AG10803 (cell line): ENCODE data around the gene LLGL2.
A peak's percentile ranks its signal among the peaks of the same experiment; 100 is the strongest.

Experiments
- DNase-seq: peaks from one replicate; pipeline ENCODE4 v3.0.0; 2010; ENCODE audit warnings: low read depth
- H3K4me3 ChIP-seq: 2 replicates; pipeline ENCODE4 v1.5.1; 2011; ENCODE audit warnings: mild to moderate bottlenecking, low read length, control low read depth
- TF ChIP-seq, protein P1 (sequence below): conservative IDR thresholded peaks from 2 replicates; pipeline ENCODE4 v1.5.1; 2011; ENCODE audit warnings: mild to moderate bottlenecking, low read length, control low read depth, inconsistent platforms

LLGL2 gene

DNA sequence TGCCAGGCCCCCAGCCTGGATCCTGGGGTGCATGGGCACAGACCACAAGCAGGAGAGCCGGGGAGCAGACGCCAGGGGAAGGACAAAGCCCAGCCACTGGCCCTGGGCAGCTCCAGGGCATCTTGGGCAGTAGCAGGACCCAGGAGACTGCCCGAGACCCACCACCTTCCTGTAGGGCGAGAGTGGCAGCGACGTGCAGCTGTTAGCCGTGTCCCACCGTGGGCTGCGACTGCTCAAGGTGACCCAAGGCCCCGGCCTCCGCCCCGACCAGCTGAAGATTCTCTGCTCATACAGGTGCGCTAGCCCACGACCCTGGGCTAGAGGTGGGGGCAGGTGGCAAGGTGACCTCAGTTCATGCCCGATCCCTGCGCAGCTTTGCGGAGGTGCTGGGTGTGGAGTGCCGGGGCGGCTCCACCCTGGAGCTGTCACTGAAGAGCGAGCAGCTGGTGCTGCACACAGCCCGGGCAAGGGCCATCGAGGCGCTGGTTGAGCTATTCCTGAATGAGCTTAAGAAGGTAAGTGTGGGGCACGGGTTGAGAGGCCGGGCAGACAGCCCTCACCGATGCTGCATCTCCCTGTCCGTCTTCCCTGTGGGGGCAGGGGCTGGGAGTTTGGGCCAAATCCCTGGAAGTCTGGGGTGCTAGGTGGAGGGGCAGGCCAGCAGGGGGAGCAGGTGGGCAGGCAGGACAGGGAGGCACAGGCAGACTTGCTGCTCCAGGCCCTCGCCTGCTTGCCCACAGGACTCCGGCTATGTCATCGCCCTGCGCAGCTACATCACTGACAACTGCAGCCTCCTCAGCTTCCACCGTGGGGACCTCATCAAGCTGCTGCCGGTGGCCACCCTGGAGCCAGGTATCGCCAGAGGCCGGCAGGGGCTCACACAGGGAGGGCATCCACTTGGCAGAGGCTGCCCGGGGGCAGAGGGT is 94.3 kb downstream of the LLGL2 start:
- DNase-seq, result peak; percentile 29
- TF ChIP-seq, protein P1, sequence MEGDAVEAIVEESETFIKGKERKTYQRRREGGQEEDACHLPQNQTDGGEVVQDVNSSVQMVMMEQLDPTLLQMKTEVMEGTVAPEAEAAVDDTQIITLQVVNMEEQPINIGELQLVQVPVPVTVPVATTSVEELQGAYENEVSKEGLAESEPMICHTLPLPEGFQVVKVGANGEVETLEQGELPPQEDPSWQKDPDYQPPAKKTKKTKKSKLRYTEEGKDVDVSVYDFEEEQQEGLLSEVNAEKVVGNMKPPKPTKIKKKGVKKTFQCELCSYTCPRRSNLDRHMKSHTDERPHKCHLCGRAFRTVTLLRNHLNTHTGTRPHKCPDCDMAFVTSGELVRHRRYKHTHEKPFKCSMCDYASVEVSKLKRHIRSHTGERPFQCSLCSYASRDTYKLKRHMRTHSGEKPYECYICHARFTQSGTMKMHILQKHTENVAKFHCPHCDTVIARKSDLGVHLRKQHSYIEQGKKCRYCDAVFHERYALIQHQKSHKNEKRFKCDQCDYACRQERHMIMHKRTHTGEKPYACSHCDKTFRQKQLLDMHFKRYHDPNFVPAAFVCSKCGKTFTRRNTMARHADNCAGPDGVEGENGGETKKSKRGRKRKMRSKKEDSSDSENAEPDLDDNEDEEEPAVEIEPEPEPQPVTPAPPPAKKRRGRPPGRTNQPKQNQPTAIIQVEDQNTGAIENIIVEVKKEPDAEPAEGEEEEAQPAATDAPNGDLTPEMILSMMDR, result peak; percentile 42
- no peak overlapping the region for H3K4me3 ChIP-seq

DNA sequence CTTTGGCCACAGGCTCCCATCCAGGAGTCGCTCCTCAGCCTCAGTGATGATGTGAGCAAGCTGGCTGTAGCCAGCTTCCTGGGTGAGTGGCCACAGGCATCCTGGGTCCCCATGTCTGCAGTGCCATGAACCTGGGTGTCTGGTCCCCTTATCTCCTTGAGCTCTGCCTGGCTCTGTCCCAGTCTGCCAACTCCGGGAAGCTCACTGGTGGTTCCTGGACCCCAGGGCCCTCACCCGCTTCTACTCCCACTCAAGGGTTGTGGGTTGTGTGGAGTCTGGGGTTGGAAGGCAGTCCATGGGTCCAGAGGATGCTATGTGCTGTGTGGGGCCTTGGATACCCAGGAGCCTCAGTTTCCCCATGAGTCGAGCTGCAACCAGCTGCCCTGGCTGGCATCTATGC is 96.0 kb downstream of the LLGL2 start:
- TF ChIP-seq, protein P1, result no peak
- DNase-seq, result no peak
- no peak overlapping the region for H3K4me3 ChIP-seq

DNA sequence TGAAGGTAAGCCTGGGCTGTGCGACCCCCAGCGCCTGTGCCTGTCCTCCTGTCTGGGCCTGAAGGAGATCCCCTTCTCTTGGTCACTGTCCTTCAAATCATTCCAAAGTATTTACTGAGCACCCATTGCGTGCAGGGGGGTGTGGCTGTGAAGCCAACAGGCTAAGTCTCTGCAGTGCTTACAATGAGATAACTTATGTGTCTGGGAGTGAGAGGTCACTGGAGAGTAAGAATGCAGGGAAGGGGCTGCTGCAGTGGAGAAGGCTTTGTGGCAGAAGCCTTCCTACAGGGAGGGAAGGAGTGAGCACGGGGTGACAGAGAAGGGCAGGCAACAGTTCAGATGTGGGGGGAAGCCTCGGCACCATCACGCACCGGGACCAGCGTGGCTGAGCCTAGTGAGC is 96.6 kb downstream of the LLGL2 start:
- TF ChIP-seq, protein P1, result no peak
- no peak overlapping the region for H3K4me3 ChIP-seq

DNA sequence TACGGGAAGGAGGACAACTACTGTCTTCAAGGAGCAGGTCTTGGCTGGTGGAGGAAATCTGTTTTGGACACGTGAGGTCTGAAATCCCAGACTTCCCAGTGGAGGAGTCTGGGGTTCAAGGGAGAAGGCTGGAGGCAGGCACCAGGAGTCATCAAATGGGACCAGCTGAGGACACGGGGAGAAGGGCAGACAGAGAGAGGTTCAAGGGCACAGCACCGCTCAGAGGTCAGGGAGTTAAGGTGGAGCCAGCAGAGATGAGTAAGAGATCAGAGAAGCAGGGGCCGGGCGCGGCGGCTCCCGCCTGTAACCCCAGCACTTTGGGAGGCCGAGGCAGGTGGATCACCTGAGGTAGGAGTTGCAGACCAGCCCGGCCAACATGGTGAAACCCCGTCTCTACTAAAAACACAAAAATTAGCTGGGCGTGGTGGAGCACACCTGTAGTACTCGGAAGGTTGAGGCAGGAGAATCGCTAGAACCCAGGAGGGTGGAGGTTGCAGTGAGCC is 97.3 kb downstream of the LLGL2 start:
- no peak overlapping the region for H3K4me3 ChIP-seq
- no peak for DNase-seq
- TF ChIP-seq, protein P1, result no peak

More for the DNA sequence above, 96.6 kb downstream of the LLGL2 start:
- DNase-seq, result no peak

DNA sequence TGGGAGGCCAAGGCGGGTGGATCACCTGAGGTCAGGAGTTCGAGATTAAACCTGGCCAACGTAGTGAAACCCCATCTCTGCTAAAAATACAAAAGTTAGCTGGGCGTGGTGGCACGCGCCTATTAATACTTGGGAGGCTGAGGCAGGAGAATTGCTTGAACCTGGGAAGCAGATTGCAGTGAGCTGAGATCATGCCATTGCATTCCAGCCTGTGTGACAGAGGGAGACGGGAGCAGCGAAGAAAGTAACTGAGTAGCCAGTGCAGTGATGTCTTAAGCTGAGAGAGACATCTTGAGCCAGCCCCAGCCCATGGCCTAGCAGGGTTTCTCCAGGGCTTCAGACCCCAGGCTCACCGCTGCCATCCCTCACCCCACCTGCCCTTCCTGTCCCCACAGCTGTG is 97.9 kb downstream of the LLGL2 start:
- DNase-seq, result peak; percentile 31
- TF ChIP-seq, protein P1, result no peak

DNA sequence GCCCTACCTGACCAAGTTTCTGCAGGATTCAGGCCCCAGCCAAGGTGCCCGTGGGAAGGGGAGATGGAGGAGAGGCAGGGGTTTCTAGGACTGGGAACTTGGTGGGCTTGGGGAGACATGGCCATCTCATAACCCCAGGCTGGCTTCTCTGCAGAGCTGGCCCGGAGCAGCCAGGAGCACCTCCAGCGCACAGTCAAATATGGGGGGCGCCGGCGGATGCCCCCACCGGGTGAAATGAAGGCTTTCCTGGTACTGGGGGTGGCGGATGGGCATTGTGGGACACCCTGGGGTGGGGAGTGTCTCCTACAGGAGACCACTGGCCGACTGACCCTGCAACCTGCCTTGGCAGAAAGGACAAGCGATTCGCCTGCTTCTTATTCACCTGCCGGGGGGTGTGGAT is 98.5 kb downstream of the LLGL2 start:
- DNase-seq, result no peak
- no peak overlapping the region for H3K4me3 ChIP-seq
- TF ChIP-seq, protein P1, result no peak

More for the DNA sequence above, 97.9 kb downstream of the LLGL2 start:
- H3K4me3 ChIP-seq, result no peak overlapping the region
